ENCODE measurements around the gene CTSE.

- TF ChIP-seq, protein P1, sequence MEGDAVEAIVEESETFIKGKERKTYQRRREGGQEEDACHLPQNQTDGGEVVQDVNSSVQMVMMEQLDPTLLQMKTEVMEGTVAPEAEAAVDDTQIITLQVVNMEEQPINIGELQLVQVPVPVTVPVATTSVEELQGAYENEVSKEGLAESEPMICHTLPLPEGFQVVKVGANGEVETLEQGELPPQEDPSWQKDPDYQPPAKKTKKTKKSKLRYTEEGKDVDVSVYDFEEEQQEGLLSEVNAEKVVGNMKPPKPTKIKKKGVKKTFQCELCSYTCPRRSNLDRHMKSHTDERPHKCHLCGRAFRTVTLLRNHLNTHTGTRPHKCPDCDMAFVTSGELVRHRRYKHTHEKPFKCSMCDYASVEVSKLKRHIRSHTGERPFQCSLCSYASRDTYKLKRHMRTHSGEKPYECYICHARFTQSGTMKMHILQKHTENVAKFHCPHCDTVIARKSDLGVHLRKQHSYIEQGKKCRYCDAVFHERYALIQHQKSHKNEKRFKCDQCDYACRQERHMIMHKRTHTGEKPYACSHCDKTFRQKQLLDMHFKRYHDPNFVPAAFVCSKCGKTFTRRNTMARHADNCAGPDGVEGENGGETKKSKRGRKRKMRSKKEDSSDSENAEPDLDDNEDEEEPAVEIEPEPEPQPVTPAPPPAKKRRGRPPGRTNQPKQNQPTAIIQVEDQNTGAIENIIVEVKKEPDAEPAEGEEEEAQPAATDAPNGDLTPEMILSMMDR (IDR thresholded peaks at IDR 0.05) = no peak
- no peak for TF ChIP-seq POLR2A (IDR thresholded peaks at IDR 0.05)
These were observed 26.4 kb upstream of the CTSE start for GRCh38 chr1:206049919-206050600.
